ENCODE measurements around the gene DDX41. TPM values are rescaled to one million over a fixed set of nuclear protein-coding genes. Genes with fewer than 3 reads are reported as not detected.
"Not testable (repeated sequence)": the region's sequence is repeated elsewhere in the genome, so short reads cannot be mapped to it uniquely, and the experiment has no call there.

The DDX41 gene
- total RNA-seq, 1 donor from 2014 or later: 30.1 TPM

- intact Hi-C loops (cut with DNase I): no loop called here
- no peak for DNase-seq (ENCODE audit: missing footprints)
- no peak for ATAC-seq
These were observed 23.9 kb downstream of the DDX41 start for GRCh38 chr5:177492841-177493240.

GRCh38 chr5:177491983-177492746 lies 24.6 kb downstream of the DDX41 start:
- intact Hi-C loops (cut with DNase I): no loop called here
- DNase-seq (ENCODE audit: missing footprints) (no peak), ATAC-seq (no peak)

- intact Hi-C loops (cut with DNase I): no loop called here
- no peak for ATAC-seq
- DNase-seq (ENCODE audit: missing footprints): no peak
These were observed 25.3 kb downstream of the DDX41 start for GRCh38 chr5:177491429-177491945.

- intact Hi-C loops (cut with DNase I): no loop called here
- DNase-seq (ENCODE audit: missing footprints) (no peak), ATAC-seq (no peak)
These were observed 25.8 kb downstream of the DDX41 start for GRCh38 chr5:177490992-177491391.

- ATAC-seq (no peak), DNase-seq (ENCODE audit: missing footprints) (no peak)
- intact Hi-C loops (cut with DNase I): no loop called here
These were observed 26.3 kb downstream of the DDX41 start for GRCh38 chr5:177490311-177490991.

- DNase-seq (ENCODE audit: missing footprints) (no peak), ATAC-seq (no peak)
- intact Hi-C loops (cut with DNase I): no loop called here
These were observed 27.5 kb downstream of the DDX41 start for GRCh38 chr5:177489119-177489716.

GRCh38 chr5:177487975-177488374 lies 28.8 kb downstream of the DDX41 start:
- intact Hi-C loops (cut with DNase I): no loop called here
- no peak for ATAC-seq

GRCh38 chr5:177487144-177487543 lies 29.6 kb downstream of the DDX41 start:
- ATAC-seq: no peak
- intact Hi-C loops (cut with DNase I): no loop called here
- no peak for DNase-seq (ENCODE audit: missing footprints)

More at GRCh38 chr5:177487975-177488374, 28.8 kb downstream of the DDX41 start:
- DNase-seq (ENCODE audit: missing footprints): no peak

GRCh38 chr5:177486256-177486655 lies 30.5 kb downstream of the DDX41 start:
- intact Hi-C loops (cut with DNase I): no loop called here
- ATAC-seq (no peak), DNase-seq (ENCODE audit: missing footprints) (no peak)

GRCh38 chr5:177485753-177486152 lies 31.0 kb downstream of the DDX41 start:
- ATAC-seq; DNase-seq (ENCODE audit: missing footprints); intact Hi-C loops (cut with DNase I): not testable (repeated sequence)

GRCh38 chr5:177484902-177485549 lies 31.7 kb downstream of the DDX41 start:
- intact Hi-C loops (cut with DNase I): no loop called here
- ATAC-seq: no peak

GRCh38 chr5:177483994-177484901 lies 32.5 kb downstream of the DDX41 start:
- intact Hi-C loops (cut with DNase I): no loop called here
- DNase-seq (ENCODE audit: missing footprints): no peak
- ATAC-seq: no peak

More at GRCh38 chr5:177484902-177485549, 31.7 kb downstream of the DDX41 start:
- DNase-seq (ENCODE audit: missing footprints): no peak

GRCh38 chr5:177483042-177483441 lies 33.7 kb downstream of the DDX41 start:
- ATAC-seq: no peak

GRCh38 chr5:177482359-177482795 lies 34.4 kb downstream of the DDX41 start:
- ATAC-seq: no peak
- DNase-seq (ENCODE audit: missing footprints): no peak
- intact Hi-C loops (cut with DNase I): no loop called here

More at GRCh38 chr5:177483042-177483441, 33.7 kb downstream of the DDX41 start:
- DNase-seq (ENCODE audit: missing footprints): no peak
- intact Hi-C loops (cut with DNase I): no loop called here

- no peak for DNase-seq (ENCODE audit: missing footprints)
- intact Hi-C loops (cut with DNase I): loop anchor here (1.0 kb wide), 1 partner anchor 17 kb away; no protein-coding TSS in a partner anchor
- ATAC-seq: peak; percentile 13
These were observed 37.0 kb downstream of the DDX41 start for GRCh38 chr5:177479774-177480173.

GRCh38 chr5:177478711-177479646 lies 37.8 kb downstream of the DDX41 start:
- intact Hi-C loops (cut with DNase I): loop anchor here (1.0 kb wide), 1 partner anchor 17 kb away; no protein-coding TSS in a partner anchor
- ATAC-seq: peak; percentile 93
- peak; percentile 93 for DNase-seq (ENCODE audit: missing footprints)
